Measurements from ENCODE around the gene COCH.

Gene COCH

GRCh38 chr14:30935445-30935844, 61.1 kb downstream of the COCH start:
- no peak for DNase-seq (ENCODE audit: low read depth, low spot score)
- Histone ChIP-seq H3K27me3 (ENCODE audit: insufficient read depth, insufficient read length) (no peaks in the 10 kb centered on the region), H3K9ac (ENCODE audit: insufficient read length, low read depth) (no peak overlapping the region), H3K4me1 (ENCODE audit: insufficient read depth, insufficient read length) (no peaks in the 10 kb centered on the region), H3K4me3 (ENCODE audit: insufficient read length, low read depth) (no peak overlapping the region), H3K9me3 (ENCODE audit: insufficient read depth, low read length) (no peaks in the 10 kb centered on the region), H3K36me3 (ENCODE audit: insufficient read depth, insufficient read length, low read length) (peaks cover 49% of the 10 kb centered on the region)
- TF ChIP-seq YY1 (IDR thresholded peaks at IDR 0.05; ENCODE audit: insufficient read depth, insufficient read length): no peak
- TF ChIP-seq SUZ12 (IDR thresholded peaks at IDR 0.05; ENCODE audit: extremely low read depth, insufficient read depth, insufficient read length): no peak
- no peak for TF ChIP-seq ZNF274 (IDR thresholded peaks at IDR 0.05; ENCODE audit: low read depth, low read length)

GRCh38 chr14:30938617-30939016, 64.3 kb downstream of the COCH start:
- Histone ChIP-seq H3K36me3 (ENCODE audit: insufficient read depth, insufficient read length, low read length) (peaks cover 57% of the 10 kb centered on the region), H3K9me3 (ENCODE audit: insufficient read depth, low read length) (no peaks in the 10 kb centered on the region), H3K4me3 (ENCODE audit: insufficient read length, low read depth) (no peak overlapping the region), H3K4me1 (ENCODE audit: insufficient read depth, insufficient read length) (no peaks in the 10 kb centered on the region), H3K9ac (ENCODE audit: insufficient read length, low read depth) (no peak overlapping the region), H3K27me3 (ENCODE audit: insufficient read depth, insufficient read length) (no peaks in the 10 kb centered on the region)
- no peak for DNase-seq (ENCODE audit: low read depth, low spot score)
- no peak for TF ChIP-seq YY1 (IDR thresholded peaks at IDR 0.05; ENCODE audit: insufficient read depth, insufficient read length)

Measured in NT2/D1 (cell line).